NCI-H128 (cell line): ENCODE data around the gene ZSWIM7.
"Not testable (repeated sequence)": the region's sequence is repeated elsewhere in the genome, so short reads cannot be mapped to it uniquely, and the experiment has no call there.

Experiments used
- DNase-seq: peaks from one replicate; lab custom pipeline; 2025; ENCODE audit not compliant: unreplicated experiment; lab: John Stamatoyannopoulos, UW

The ZSWIM7 gene

DNA sequence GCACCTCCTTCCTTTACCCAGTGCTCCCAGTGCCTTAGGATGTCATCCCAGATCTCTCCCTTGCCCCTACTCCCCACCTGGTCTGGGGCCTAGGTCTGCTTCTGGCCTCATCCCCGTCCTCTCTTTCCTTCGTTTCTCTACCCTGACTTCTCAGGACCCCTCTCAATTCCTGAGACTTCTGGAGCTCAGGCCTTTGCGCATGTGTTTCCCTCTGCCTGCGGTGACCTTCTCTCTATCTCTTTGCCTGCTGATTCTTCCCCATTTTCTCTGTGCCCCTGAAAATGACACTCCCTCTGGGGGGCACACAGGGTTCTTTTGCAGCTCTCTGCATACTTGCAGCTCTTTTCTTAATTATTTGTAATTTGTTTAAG is 41.0 kb downstream of the ZSWIM7 start:
- DNase-seq = no peak

- DNase-seq = no peak
These were observed 41.7 kb downstream of the ZSWIM7 start for GRCh38 chr17:15957608-15958307.

DNA sequence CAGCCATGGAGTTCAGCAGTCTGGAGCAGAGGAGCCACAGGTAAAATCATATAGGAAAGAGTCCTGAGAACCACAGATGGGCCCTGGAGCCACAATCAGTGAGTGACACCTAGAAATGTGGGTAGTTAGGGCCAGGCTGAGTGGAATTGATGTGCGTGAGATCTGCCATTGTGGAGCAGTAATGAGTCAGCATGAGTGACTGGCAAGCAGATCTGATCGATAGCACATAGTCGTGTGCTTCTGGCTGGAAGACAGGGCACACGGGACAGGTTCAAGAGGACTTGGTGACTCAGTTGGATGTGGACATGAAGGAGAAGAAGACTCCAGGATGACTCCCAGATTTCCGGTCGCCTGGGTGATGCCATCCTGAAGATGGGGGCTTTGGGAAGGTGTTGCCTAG is 42.3 kb downstream of the ZSWIM7 start:
- DNase-seq = no peak

GRCh38 chr17:15955793-15956541 is 43.5 kb downstream of the ZSWIM7 start:
- DNase-seq = no peak

- DNase-seq = no peak
These were observed 45.3 kb downstream of the ZSWIM7 start for GRCh38 chr17:15954222-15954621.

GRCh38 chr17:15952916-15953790 is 46.4 kb downstream of the ZSWIM7 start:
- no peak for DNase-seq

DNA sequence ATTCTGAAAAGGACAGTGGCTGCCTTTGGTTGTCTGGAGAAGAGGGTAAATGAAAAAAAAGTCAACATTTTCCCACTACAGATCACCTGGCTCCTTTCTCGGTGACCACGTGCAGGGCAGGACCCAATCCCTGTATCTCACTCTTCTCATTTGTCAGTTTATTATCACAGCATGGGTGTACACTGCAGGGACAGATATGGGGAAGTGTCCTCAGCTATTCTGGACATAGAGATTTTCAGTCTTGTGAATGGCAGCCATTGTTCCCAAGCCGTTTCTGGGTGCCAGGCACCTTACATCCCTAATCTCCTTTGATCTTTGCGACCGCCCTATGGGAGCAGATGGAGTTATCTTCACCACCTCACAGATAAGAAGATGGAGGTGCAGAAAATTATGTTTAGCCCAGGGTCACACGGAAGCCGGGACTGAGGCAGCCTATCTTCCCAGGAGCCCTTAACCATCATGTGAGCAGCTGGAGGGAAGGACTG is 47.4 kb downstream of the ZSWIM7 start:
- DNase-seq = no peak

DNA sequence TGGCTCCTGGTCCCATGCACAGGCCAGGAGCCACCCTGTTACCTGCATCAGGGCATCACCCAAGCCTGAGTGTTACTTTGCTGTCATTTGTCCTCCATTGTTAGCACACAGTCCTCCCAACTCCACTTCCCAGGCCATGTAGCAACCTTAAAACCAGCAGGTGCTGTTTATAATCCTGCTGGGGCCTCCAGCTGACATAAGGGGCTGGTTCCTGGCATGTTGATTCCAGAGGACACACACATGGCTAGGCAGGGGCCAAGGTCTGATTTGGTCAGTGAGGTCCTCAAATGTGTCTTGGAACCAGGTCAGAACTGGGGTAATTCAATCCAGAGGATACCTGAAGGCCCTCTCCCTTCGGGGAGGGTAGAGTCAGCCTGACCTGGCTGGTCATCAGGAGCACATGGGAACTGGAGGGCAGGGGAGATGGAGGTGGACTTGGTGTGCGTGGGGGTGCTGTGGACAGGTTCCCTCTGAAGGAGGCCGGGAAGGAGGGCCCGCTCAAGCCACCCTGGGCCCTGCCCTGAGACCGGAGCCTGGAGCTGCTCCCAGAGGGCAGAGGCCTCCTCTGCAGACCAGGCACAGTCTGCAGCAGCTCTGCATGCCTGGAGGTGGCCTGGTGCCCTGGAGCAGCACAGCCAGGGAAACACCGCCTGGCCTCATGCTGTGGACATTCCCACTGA is 48.0 kb downstream of the ZSWIM7 start:
- no peak for DNase-seq

GRCh38 chr17:15947976-15948752 is 51.3 kb downstream of the ZSWIM7 start:
- DNase-seq = no peak

- no peak for DNase-seq
These were observed 52.2 kb downstream of the ZSWIM7 start for GRCh38 chr17:15947271-15947670.

- no peak for DNase-seq
These were observed 52.8 kb downstream of the ZSWIM7 start for GRCh38 chr17:15946611-15947120.

GRCh38 chr17:15945527-15946191 is 53.8 kb downstream of the ZSWIM7 start:
- no peak for DNase-seq

DNA sequence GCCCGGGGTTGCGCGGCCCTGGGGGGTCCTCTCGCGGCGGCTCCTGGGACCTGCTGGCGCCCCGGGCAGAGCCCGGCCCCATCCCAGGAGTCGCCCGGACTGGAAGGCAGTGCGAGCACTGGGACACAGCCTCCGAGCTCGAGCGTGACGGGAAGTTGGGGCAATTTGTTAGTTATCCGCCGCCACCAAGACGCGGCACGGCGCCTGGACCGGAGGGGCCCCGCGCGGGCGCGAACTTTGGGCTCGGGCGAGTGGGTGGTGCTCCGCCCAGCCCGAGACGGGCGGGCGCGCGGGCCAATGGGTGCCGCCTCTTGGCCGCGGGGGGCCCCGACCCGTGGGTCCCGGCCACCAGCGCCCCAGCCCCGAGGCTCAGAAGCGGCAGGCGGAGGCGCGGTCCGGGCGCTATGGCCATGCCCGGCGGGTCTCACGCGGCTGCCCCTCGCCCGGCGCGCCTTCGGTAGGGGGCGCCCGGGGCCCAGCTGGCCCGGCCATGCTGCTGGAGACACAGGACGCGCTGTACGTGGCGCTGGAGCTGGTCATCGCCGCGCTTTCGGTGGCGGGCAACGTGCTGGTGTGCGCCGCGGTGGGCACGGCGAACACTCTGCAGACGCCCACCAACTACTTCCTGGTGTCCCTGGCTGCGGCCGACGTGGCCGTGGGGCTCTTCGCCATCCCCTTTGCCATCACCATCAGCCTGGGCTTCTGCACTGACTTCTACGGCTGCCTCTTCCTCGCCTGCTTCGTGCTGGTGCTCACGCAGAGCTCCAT is 54.6 kb downstream of the ZSWIM7 start, which contains the start of gene ADORA2B:
ADORA2B (plus strand) TSS at position 372 of the 768 bp plus-strand sequence; CDS start at position 491, 119 bp downstream.
- peak; percentile 3 for DNase-seq

GRCh38 chr17:15943971-15944758 is 55.3 kb downstream of the ZSWIM7 start:
- DNase-seq = no peak

- no peak for DNase-seq
These were observed 57.2 kb downstream of the ZSWIM7 start for GRCh38 chr17:15942207-15942833.

GRCh38 chr17:15941781-15942180 is 57.7 kb downstream of the ZSWIM7 start:
- no peak for DNase-seq

- not testable (repeated sequence) for DNase-seq
These were observed 63.0 kb downstream of the ZSWIM7 start for GRCh38 chr17:15936481-15936880.
